GM10248 (cell line): ENCODE measurements around the gene PKNOX2.
A peak's percentile ranks its signal among the peaks of the same experiment; 100 is the strongest.

Experiments
- CTCF ChIA-PET: fragments of 300-600 bp; sonication (Branson Sonifier 250); formaldehyde crosslinking; extraction: SDS; loops from one replicate; lab custom pipeline; 2021; ENCODE audit warnings: antibody characterized with exemption; lab: Yijun Ruan, JAX
- POLR2A ChIA-PET: fragments of 350-650 bp; sonication (Branson Sonifier 250); formaldehyde crosslinking; extraction: SDS; loops from one replicate; lab custom pipeline; 2020; ENCODE audit warnings: antibody characterized with exemption; lab: Yijun Ruan, JAX
- DNase-seq: peaks from one replicate; pipeline ENCODE4 v3.0.0; 2012; ENCODE audit errors: extremely low spot score
- CTCF ChIP-seq: IDR thresholded peaks from 2 replicates; pipeline ENCODE4 v1.5.1; 2012; ENCODE audit warnings: mild to moderate bottlenecking, low read depth; ENCODE audit errors: extremely low read depth, missing control alignments, control extremely low read depth

The PKNOX2 gene

DNA sequence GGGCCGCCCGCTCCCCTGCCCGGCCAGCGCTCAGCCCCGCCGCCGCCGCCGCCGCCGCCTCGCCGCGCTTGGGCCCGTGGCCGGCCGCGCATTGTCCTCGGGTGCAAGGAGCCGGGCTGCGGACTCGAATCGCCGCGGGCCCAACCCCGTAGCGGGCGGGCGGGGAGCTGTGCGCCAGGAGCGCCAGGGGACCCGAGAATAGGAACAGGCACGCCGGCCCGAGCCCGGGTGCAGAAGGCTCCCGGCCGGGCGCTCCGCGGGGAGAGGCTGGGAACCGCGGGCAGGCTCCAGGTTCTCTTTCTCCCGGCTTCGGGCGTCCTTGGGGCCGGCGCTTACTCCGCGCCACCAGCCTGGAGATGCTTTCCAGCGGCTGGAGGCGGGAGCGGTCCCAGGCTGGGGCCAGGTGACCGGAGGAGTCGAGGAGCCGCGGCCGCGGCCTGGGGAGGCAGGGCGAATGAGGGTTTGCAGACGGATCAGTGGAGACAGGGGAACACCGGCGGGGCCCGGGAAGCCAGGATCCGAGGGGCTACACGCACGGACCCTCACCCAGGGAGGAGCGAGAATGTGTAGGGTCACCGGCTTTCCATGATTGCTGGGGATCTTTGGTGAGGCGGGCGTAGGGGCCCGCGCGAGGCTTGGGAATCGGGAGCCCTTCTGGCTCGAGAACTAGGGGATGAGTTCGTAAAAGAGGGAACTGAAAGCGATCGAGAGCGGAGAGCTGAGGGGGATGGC is 726 bp downstream of the PKNOX2 start:
- ChIA-PET CTCF (interaction anchor here (1.0 to 2.7 kb wide), 3 partner anchors 9 to 182 kb away, joined by 3 to 15 read pairs (median 3); no protein-coding TSS in a partner anchor), POLR2A (no interaction called here)
- no peak for TF ChIP-seq CTCF
- peak; percentile 56 for DNase-seq

DNA sequence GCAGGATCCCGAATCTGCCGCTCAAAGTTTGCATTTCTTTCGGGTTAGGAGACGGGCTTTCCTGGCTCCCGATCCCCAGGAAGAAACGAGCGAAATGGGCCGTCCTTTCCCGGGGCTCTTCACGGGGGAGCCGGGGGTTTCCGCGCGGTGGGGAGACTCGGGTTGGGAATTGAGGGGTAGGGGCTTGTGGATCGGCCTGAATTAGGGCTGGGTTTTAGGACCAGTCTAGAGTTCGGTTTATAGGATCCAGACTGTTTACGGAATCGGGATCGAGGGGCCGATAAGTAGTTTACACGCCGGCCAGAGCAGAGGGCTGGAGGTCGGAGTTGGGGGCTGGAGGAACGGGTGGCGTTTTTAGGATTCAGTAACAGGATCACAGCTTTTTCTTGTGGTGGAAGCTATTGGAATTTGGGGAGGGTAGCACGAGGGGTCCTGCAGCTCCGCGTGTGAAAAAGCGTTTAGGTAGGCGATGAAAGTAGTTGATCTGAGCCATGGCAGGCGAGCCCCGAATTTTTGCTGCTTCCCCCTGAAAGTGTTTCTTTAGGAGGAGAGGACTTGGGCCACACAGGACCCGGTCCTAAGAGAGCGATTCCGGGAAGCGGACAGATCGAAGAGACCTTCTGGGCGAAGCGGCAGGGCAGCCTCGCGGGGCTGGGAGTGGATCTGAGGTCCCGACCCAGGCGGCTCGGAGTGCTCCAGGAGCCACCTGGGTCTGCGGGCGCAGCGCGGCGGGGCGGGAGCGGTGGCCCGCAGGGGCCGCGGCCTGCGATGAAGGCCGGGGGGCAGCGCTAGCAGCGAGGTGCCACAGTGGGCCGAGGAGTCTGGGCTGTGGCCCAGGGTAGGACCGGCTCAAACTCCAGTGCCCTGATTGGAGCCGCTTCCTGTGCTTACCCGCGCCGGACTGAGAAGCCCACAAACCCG is 1.6 kb downstream of the PKNOX2 start:
- POLR2A ChIA-PET, result no interaction called here
- DNase-seq, result no peak

DNA sequence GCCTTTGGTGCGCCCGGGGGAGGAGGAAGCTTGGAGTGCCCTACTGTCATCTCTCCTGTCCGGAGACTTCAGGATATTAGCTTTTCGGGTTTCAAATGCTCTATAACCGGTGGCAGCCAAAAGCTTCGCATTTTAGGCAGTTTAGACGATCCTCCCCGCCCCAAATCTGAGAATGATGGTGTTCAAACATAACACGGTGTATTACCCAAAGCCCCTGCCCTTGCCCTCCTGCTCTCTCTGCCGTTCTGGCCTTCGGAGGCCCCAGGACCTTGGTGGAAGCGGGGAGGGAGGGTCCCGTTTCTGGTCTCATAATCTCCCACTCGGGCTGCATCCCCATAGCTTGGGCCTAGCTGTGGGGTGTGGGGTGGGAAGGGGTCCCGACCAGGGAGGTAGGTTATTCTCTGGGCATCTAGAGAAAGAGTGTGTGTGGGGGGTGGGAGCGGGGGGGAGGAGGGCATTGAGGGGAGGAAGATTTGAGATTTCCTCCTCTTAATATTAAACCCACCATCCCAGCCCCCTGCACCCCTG is 2.3 kb downstream of the PKNOX2 start:
- CTCF ChIA-PET, result interaction anchor here (1.3 to 2.1 kb wide), 2 partner anchors 25 to 26 kb away, joined by 5 read pairs; no protein-coding TSS in a partner anchor
- DNase-seq, result no peak
- no peak for TF ChIP-seq CTCF
- POLR2A ChIA-PET, result no interaction called here

More for the DNA sequence above, 1.6 kb downstream of the PKNOX2 start:
- no peak for TF ChIP-seq CTCF
- CTCF ChIA-PET, result interaction anchor here (1.3 to 2.7 kb wide), 3 partner anchors 8 to 25 kb away, joined by 5 to 15 read pairs (median 5); no protein-coding TSS in a partner anchor

DNA sequence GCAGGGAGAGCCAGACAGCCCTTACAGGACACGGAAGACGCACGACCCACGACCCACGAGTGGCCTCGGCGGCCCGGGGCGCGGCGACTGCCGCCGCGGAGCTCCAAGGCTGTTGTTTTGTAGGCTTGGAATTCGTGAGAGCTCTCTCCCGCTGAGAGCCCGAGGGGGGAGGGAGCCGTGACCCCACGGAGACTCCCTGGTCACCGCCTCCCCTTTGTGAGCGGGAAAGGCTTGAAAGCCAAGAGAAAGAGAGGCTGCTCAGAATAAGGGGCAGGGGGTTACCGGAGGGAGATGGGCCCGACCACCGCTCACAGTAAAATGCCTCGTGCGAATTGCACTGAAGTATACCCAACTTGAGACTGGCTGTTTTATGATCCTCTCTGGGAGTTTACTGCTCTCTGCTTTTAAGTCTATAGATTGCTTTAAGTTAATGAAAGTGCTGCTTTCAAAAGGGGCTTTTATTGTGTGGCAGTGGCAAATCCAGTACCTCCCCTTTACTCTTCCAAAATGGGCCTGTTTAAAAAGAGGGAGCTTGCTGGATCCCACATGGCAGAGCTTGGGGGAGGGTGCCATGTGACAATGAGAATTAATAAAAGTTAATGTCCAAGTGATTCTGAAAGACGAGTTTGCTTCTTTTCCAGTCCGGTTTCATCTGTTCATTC is 2.9 kb downstream of the PKNOX2 start:
- POLR2A ChIA-PET, result no interaction called here
- CTCF ChIA-PET, result interaction anchor here (0.9 to 2.1 kb wide), 3 partner anchors 13 to 27 kb away, joined by 3 to 5 read pairs (median 5); no protein-coding TSS in a partner anchor
- DNase-seq, result no peak
- TF ChIP-seq CTCF, result no peak

DNA sequence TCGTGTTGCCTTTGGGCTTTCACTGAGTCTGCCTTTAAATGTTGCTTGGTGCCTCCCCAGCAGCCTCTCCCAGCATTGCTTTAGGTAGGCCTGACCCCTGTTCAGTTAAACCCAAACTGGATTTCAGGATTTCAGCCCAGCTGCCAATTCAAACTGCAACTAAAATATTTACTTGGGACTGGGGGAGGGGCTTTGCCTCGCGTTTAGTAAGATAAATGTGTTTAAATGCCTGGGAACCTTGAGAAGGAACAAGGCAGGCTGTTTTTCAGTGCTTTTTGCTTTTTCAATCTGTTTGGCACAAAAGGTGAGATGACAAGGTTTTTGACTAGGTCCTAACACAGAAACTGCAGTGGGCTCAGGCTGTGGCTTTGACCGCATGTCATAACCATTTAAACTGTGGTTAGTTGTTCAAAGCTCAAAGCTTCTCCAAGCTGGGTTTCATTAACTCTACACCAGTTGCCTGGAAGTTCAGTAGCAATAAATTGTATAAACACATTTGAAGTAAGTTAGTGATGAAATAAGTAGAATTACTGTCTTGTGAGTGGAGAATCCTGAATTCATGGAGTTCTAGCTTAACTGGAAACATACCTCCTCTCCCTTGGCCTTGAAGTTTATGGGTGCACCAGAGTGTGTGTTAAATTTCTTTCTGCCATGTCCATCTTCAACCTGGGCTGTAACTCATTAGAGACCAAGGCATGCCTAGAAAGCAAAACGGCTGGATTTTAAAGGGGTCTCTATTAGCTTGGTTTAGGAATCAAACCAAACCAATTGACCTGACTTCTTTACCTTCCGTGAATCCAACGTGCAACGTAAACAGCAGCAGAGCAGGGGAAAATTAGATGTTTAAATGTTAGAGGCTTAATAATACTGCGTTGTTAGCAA is 3.6 kb downstream of the PKNOX2 start:
- POLR2A ChIA-PET, result no interaction called here
- CTCF ChIA-PET, result interaction anchor here (0.9 to 2.1 kb wide), 2 partner anchors 12 to 26 kb away, joined by 3 to 5 read pairs; no protein-coding TSS in a partner anchor
- DNase-seq, result no peak
- no peak for TF ChIP-seq CTCF
